GM19438 (cell line): Measurements from ENCODE around the gene RGS14.
"Not testable (repeated sequence)": the region's sequence is repeated elsewhere in the genome, so short reads cannot be mapped to it uniquely, and the experiment has no call there.

Source experiments
- ATAC-seq: cut with Tn5 transposase; IDR thresholded peaks from one replicate; pipeline ENCODE4 v1.9.1; 2021; ENCODE audit warnings: low read depth; ENCODE audit not compliant: unreplicated experiment

The RGS14 gene

GRCh38 chr5:177327539-177328522 lies 29.9 kb upstream of the RGS14 start:
- no peak for ATAC-seq

- ATAC-seq = no peak
These were observed 29.0 kb upstream of the RGS14 start for GRCh38 chr5:177328545-177329231.

- ATAC-seq = no peak
These were observed 27.8 kb upstream of the RGS14 start for GRCh38 chr5:177329883-177330282.

GRCh38 chr5:177330991-177331842 lies 26.5 kb upstream of the RGS14 start:
- ATAC-seq = no peak

GRCh38 chr5:177332031-177332895 lies 25.5 kb upstream of the RGS14 start:
- ATAC-seq = no peak

- ATAC-seq = no peak
These were observed 24.8 kb upstream of the RGS14 start for GRCh38 chr5:177332896-177333260.

- ATAC-seq = no peak
These were observed 24.1 kb upstream of the RGS14 start for GRCh38 chr5:177333420-177334154.

- no peak for ATAC-seq
These were observed 23.6 kb upstream of the RGS14 start for GRCh38 chr5:177334155-177334551.

- ATAC-seq = no peak
These were observed 22.7 kb upstream of the RGS14 start for GRCh38 chr5:177334781-177335700.

GRCh38 chr5:177335701-177336065 lies 22.0 kb upstream of the RGS14 start:
- ATAC-seq = no peak

- no peak for ATAC-seq
These were observed 21.6 kb upstream of the RGS14 start for GRCh38 chr5:177336112-177336511.

GRCh38 chr5:177336603-177337494 lies 20.9 kb upstream of the RGS14 start:
- ATAC-seq = no peak

GRCh38 chr5:177338251-177339106 lies 19.2 kb upstream of the RGS14 start:
- no peak for ATAC-seq

- ATAC-seq = no peak
These were observed 18.6 kb upstream of the RGS14 start for GRCh38 chr5:177339107-177339638.

GRCh38 chr5:177343000-177343399 lies 14.7 kb upstream of the RGS14 start:
- not testable (repeated sequence) for ATAC-seq

- no peak for ATAC-seq
These were observed 13.9 kb upstream of the RGS14 start for GRCh38 chr5:177343777-177344176.
